GM03348 (cell line): ENCODE measurements around the gene OAS3.
"Not testable (repeated sequence)": the region's sequence is repeated elsewhere in the genome, so short reads cannot be mapped to it uniquely, and the experiment has no call there.

Experiments
- DNase-seq: peaks from one replicate; pipeline ENCODE4 v3.0.0; 2012; ENCODE audit warnings: low spot score

The OAS3 gene

GRCh38 chr12:112927475-112927874 is 10.8 kb upstream of the OAS3 start:
- DNase-seq: no peak

DNA sequence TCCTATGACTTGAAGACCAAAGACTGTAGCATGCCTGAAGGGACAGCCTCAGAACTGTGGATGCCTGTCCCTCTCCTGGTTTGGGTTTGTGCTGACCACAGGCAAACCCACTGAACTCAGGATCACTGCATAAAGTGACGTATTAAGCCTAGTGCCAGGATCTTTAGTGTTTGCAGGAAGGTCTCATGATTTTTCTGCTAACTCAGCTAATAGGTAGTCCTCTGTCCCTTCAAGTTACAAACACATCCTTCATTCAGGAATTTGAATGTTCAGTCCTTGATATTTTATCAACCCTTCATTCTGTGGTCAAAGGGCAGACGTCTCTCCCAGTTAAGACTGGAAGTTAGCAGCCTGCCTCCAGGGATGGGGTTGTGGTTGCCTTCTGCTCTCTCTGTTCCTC is 10.3 kb upstream of the OAS3 start:
- DNase-seq: no peak

- DNase-seq: no peak
Measured at GRCh38 chr12:112928978-112929377, 9.3 kb upstream of the OAS3 start.

DNA sequence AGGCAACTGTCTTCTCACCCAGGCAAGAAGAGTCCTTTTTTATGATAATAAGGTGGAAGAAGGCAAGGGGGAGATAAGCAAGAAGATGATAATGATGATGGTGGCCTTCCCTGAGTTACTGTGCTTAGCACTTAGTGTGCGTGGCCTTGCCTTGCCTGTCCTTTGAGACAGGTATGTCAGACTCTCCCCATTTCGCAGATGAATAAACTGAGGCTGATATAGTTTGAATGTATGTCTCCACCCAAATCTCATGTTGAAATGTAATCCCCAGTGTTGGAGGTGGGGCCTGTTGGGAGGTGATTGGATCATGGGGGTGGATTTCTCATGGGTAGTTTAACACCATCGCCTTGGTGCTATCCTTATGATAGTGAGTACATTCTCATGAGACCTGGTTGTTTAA is 8.6 kb upstream of the OAS3 start:
- DNase-seq: no peak

GRCh38 chr12:112930350-112930749 is 7.9 kb upstream of the OAS3 start:
- no peak for DNase-seq

DNA sequence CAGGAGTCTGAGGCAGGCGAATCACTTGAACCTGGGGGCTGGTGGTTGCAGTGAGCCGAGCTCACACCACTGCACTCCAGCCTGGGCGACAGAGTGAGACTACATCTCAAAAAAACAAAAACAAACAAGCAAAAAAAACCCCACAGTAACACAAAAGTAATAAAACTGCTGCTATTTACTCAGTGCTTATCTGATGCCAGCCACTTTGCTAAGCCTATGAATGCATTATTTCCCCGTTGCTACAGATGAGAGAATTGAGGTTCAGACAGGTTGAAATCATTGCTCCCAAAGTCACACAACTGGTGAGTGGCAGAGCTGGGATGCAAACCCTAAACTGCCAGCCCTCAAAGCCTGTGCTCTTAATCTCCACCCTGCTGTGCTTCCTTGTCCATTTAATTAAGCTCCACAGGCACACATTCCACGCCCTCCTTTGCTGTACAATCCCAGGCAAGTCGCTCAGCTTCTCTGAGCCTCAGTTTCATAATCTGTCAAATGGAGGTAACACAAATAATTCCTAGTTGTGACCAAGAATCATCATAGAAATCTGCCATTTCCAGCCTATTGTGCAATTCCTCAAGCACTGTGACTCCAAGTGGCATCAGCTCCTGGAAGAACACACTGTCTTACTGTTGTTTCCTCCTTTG is 5.7 kb upstream of the OAS3 start:
- no peak for DNase-seq

- DNase-seq: no peak
Measured at GRCh38 chr12:112933129-112933505, 5.2 kb upstream of the OAS3 start.

GRCh38 chr12:112936264-112936663 is 2.0 kb upstream of the OAS3 start:
- no peak for DNase-seq

GRCh38 chr12:112936927-112937326 is 1.3 kb upstream of the OAS3 start:
- no peak for DNase-seq

DNA sequence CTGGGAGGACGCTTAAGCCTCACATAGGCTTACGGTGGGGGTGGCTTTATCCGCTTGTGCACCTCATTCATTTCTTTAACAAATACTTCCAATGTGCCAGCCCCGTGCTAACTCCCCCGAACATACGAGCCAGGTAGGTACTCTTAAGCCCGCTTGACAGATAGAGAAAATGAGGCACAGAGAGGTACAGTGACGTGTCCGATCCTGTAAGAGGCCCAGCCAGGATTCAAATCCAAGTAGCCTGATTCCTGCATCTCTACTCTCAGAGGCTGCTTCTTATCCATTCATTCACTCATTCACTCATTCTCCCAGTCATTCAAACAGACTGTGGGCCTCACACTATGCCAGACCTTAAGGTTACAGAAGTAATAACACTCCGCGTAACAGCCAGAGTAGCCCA is 477 bp downstream of the OAS3 start:
- DNase-seq: no peak

GRCh38 chr12:112939761-112940381 is 1.6 kb downstream of the OAS3 start:
- DNase-seq: no peak

GRCh38 chr12:112941528-112942335 is 3.5 kb downstream of the OAS3 start:
- DNase-seq: no peak

- DNase-seq: no peak
Measured at GRCh38 chr12:112942572-112942971, 4.3 kb downstream of the OAS3 start.

DNA sequence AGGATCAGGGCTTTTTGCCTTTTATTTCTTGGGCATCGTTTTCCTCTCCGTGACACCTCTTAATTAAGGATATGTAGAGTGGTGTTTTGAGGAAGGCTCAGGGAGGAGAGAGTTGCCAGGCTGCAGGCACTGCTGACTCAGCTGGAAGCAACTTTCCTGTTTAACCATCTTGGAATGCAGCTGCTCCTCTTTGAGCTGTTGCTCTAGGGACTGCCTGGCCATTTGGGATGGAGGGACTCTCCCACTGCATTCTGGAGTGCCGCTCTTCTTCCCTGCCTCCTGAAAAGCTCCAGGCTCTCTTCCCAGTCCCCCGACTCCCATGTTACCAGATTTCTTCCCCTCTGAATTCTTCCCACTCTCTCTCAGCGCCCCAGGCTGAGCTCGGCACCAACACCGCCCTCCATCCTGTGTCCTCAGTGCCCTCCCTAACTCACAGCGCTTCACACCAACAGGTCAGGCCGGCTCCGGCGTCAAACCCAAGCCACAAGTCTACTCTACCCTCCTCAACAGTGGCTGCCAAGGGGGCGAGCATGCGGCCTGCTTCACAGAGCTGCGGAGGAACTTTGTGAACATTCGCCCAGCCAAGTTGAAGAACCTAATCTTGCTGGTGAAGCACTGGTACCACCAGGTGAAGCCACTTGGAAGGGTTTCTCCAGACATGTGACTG is 5.9 kb downstream of the OAS3 start:
- DNase-seq: no peak

- DNase-seq: no peak
Measured at GRCh38 chr12:112945515-112945914, 7.2 kb downstream of the OAS3 start.

GRCh38 chr12:112946236-112947000 is 8.1 kb downstream of the OAS3 start:
- DNase-seq: no peak

GRCh38 chr12:112947314-112947713 is 9.0 kb downstream of the OAS3 start:
- DNase-seq: no peak

GRCh38 chr12:112947761-112948160 is 9.5 kb downstream of the OAS3 start:
- no peak for DNase-seq

DNA sequence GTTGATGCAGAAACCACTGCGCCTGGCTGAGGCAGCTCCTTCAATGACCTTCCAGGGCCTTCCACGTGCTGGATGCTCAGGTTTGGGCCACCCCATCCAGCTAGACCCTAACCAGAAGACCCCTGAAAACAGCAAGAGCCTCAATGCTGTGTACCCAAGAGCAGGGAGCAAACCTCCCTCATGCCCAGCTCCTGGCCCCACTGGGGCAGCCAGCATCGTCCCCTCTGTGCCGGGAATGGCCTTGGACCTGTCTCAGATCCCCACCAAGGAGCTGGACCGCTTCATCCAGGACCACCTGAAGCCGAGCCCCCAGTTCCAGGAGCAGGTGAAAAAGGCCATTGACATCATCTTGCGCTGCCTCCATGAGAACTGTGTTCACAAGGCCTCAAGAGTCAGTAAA is 10.5 kb downstream of the OAS3 start:
- no peak for DNase-seq

GRCh38 chr12:112950701-112951100 is 12.4 kb downstream of the OAS3 start:
- no peak for DNase-seq

GRCh38 chr12:112957125-112957524 is 18.9 kb downstream of the OAS3 start:
- DNase-seq: not testable (repeated sequence)

GRCh38 chr12:112961074-112961473 is 22.8 kb downstream of the OAS3 start:
- no peak for DNase-seq
